Neural progenitor cell (in vitro differentiated cells): ENCODE results near the gene INTS1. TPM values are rescaled to one million over a fixed set of nuclear protein-coding genes. Genes with fewer than 3 reads are reported as not detected.

Experiments
- DNase-seq: peaks from one replicate; pipeline ENCODE4 v3.0.0-alpha.2; 2016; ENCODE audit warnings: low spot score
- H2AFZ ChIP-seq: fragments of 200-600 bp; sonication (generic); replicated peaks from 2 replicates; pipeline ENCODE4 v1.6.1; 2016; ENCODE audit warnings: antibody characterized with exemption
- H3F3A ChIP-seq: fragments of 200-600 bp; sonication (generic); 2 replicates; pipeline ENCODE4 v1.6.1; 2016; ENCODE audit warnings: antibody characterized with exemption, low read depth
- H3K27ac ChIP-seq: fragments of 200-600 bp; sonication (generic); 2 replicates; pipeline ENCODE4 v1.5.1; 2016; ENCODE audit warnings: mild to moderate bottlenecking
- H3K27me3 ChIP-seq: fragments of 200-600 bp; sonication (generic); 2 replicates; pipeline ENCODE4 v1.6.1; 2016; ENCODE audit warnings: mild to moderate bottlenecking, moderate library complexity
- H3K36me3 ChIP-seq: fragments of 200-600 bp; sonication (generic); 2 replicates; pipeline ENCODE4 v1.5.1; 2016
- H3K4me1 ChIP-seq: fragments of 200-600 bp; sonication (generic); 2 replicates; pipeline ENCODE4 v1.6.1; 2016; ENCODE audit warnings: mixed run types
- H3K4me2 ChIP-seq: fragments of 200-600 bp; sonication (generic); 2 replicates; pipeline ENCODE4 v1.6.1; 2016
- H3K4me3 ChIP-seq: fragments of 200-600 bp; sonication (generic); 2 replicates; pipeline ENCODE4 v1.5.1; 2016
- H3K79me2 ChIP-seq: fragments of 200-600 bp; sonication (generic); 2 replicates; pipeline ENCODE4 v1.6.1; 2016; ENCODE audit warnings: low read depth
- H3K9ac ChIP-seq: fragments of 200-600 bp; sonication (generic); 2 replicates; pipeline ENCODE4 v1.6.1; 2016
- H3K9me3 ChIP-seq: fragments of 200-600 bp; sonication (generic); 2 replicates; pipeline ENCODE4 v1.5.1; 2016; ENCODE audit warnings: low read depth
- H4K20me1 ChIP-seq: fragments of 200-600 bp; sonication (generic); 2 replicates; pipeline ENCODE4 v1.6.1; 2016; ENCODE audit warnings: low read depth
- H3K27ac Mint-ChIP-seq: 3 replicates; pipeline ENCODE4 v1.8.0; 2021; ENCODE audit warnings: mixed read lengths
- H3K27me3 Mint-ChIP-seq: 2 replicates; pipeline ENCODE4 v1.8.0; 2022; ENCODE audit warnings: low read depth, mild to moderate bottlenecking, inconsistent platforms, moderate library complexity, mixed read lengths; ENCODE audit not compliant: insufficient read depth
- H3K36me3 Mint-ChIP-seq: 3 replicates; pipeline ENCODE4 v1.8.0; 2021; ENCODE audit warnings: mixed read lengths
- H3K4me1 Mint-ChIP-seq: 3 replicates; pipeline ENCODE4 v1.8.0; 2021; ENCODE audit warnings: mixed read lengths
- H3K4me3 Mint-ChIP-seq: 3 replicates; pipeline ENCODE4 v1.8.0; 2021; ENCODE audit warnings: mild to moderate bottlenecking, moderate library complexity, mixed read lengths
- H3K9me3 Mint-ChIP-seq: 3 replicates; pipeline ENCODE4 v1.8.0; 2020; ENCODE audit warnings: mixed read lengths
- CTCF ChIP-seq: fragments of 200-600 bp; sonication (generic); IDR thresholded peaks from 2 replicates; pipeline ENCODE4 v1.5.1; 2017; ENCODE audit warnings: antibody characterized with exemption, mild to moderate bottlenecking
- EZH2 ChIP-seq: fragments of 200-600 bp; sonication (generic); IDR thresholded peaks from 2 replicates; pipeline ENCODE4 v1.6.1; 2017; ENCODE audit warnings: antibody characterized with exemption, mild to moderate bottlenecking, moderate library complexity
- EZH2phosphoT487 ChIP-seq: fragments of 200-600 bp; sonication (generic); IDR thresholded peaks from 2 replicates; pipeline ENCODE4 v1.6.1; 2017; ENCODE audit warnings: antibody characterized with exemption
- total RNA-seq: library from RNA; depleted of rRNA; stranded (reverse); fragments of >200 nt; gene quantifications from 2 replicates; pipeline ENCODE4 v1.2.3, GENCODE V29; 2015; ENCODE audit warnings: low replicate concordance

The INTS1 gene
- total RNA-seq, 1 donor from 2014 or later: 16.5 TPM

DNA sequence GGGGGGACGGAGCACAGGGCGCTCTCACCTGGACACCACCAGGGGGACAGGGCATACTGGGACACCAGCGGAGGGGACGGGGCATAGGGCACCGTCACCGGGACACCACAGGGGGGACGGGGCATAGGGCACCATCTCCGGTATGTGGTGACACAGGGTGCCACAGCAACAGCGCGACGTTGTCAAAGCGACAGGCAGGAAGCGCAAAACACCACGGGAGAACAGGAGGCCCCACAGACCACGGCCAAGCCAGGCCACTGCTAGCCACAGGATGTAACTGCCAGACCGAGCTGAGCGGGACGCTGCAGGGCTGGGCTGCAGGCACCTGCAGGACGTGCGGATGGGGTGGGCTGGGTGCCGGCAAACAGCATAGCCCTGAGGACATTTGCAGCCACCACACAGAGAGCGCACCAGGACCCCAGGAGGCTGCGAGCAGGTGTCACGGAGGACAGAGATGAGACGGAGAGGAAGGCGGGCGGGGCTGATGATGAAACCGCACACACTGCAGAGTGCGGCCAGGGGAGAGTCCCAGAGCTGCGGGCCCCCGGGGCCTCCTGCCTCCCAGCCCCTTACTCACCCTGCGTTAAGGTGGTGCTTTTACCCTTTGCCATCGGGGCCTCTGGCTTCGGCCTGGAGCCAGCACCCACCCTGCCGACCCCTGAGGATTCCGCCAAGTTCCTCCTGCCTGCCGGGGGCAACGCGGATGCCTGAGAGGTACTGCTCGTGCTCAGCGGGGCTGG, 62.4 kb downstream of the INTS1 start:
- H3K27me3 Mint-ChIP-seq: peaks cover 2% of the 10 kb centered on the region

GRCh38 chr7:1440620-1441019, 63.6 kb downstream of the INTS1 start:
- no peak overlapping the region for H3K4me2 ChIP-seq
- no peak for TF ChIP-seq EZH2
- no peak for TF ChIP-seq CTCF

More for the DNA sequence above, 62.4 kb downstream of the INTS1 start:
- no peaks in the 10 kb centered on the region for H3K4me1 ChIP-seq
- peaks cover 10% of the 10 kb centered on the region for H3F3A ChIP-seq
- no peaks in the 10 kb centered on the region for H3K36me3 ChIP-seq
- TF ChIP-seq EZH2phosphoT487: no peak
- TF ChIP-seq EZH2: no peak
- no peak for TF ChIP-seq CTCF
- no peak overlapping the region for H3K9ac ChIP-seq
- Mint-ChIP-seq H3K4me1 (peaks cover 4% of the 10 kb centered on the region), H3K27ac (no peak overlapping the region), H3K4me3 (no peak overlapping the region), H3K9me3 (no peaks in the 10 kb centered on the region), H3K36me3 (peaks cover 2% of the 10 kb centered on the region)
- H3K27me3 ChIP-seq: no peaks in the 10 kb centered on the region
- no peak for DNase-seq
- no peaks in the 10 kb centered on the region for H3K9me3 ChIP-seq
- no peaks in the 10 kb centered on the region for H3K79me2 ChIP-seq
- no peaks in the 10 kb centered on the region for H4K20me1 ChIP-seq
- no peak overlapping the region for H3K27ac ChIP-seq
- H2AFZ ChIP-seq: no peak overlapping the region
- no peak overlapping the region for H3K4me3 ChIP-seq
- H3K4me2 ChIP-seq: no peak overlapping the region

DNA sequence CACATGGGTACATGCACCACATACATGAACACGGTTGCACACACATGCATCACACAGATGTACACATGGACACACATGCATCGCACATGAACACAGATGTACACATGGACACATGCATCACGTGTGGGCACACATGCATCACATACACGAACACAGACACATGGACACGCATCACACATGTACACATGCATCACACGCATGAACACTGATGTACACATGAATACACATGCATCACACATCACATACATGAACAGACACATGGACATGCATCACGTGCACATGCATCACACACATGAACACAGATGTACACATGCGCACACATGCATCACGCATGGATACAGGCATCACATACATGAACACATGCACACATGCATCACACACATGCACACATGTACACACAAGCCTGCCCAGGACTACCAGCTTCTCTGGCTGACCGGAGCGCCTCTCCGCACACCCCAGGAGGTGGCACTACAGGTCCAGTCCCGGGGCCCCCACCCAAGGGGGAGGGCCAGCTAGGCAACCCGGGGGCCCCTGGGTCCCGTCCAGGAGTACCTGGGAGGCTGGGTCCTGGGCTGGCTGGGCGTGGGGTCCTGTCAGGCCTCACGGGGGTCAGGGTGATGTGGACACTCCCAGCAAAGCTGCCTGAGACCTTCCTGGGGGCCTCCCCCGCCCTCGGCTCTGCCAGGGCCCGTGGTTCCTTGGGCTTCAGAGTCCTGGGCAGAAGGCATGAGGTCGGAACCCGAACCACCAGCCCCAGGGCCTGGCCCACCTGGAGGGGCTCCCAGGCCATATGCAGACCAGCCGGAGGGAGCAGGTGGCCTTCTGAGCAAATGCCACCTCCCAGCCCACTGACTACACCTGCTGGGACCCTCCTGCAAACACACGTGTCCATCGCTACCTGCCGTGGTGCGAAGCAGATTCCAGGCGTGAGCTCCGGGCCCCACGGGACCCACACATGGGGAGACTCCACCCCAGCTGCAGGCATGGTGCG, 64.5 kb downstream of the INTS1 start:
- Histone ChIP-seq H3K4me3 (no peak overlapping the region), H3K79me2 (no peaks in the 10 kb centered on the region), H3K4me2 (no peak overlapping the region), H3K9ac (no peak overlapping the region), H4K20me1 (no peaks in the 10 kb centered on the region), H3K9me3 (no peaks in the 10 kb centered on the region), H3K4me1 (no peaks in the 10 kb centered on the region), H3K27ac (no peak overlapping the region), H3K27me3 (no peaks in the 10 kb centered on the region), H3K36me3 (no peaks in the 10 kb centered on the region), H3F3A (peaks cover 10% of the 10 kb centered on the region), H2AFZ (no peak overlapping the region)
- H3K4me1 Mint-ChIP-seq: peaks cover 4% of the 10 kb centered on the region
- TF ChIP-seq EZH2phosphoT487 (no peak), EZH2 (no peak), CTCF (no peak)
- no peak overlapping the region for H3K4me3 Mint-ChIP-seq
- no peaks in the 10 kb centered on the region for H3K9me3 Mint-ChIP-seq
- DNase-seq: no peak
- peaks cover 2% of the 10 kb centered on the region for H3K36me3 Mint-ChIP-seq
- no peak overlapping the region for H3K27ac Mint-ChIP-seq
- peaks cover 2% of the 10 kb centered on the region for H3K27me3 Mint-ChIP-seq

More at GRCh38 chr7:1440620-1441019, 63.6 kb downstream of the INTS1 start:
- Mint-ChIP-seq H3K4me1 (peaks cover 4% of the 10 kb centered on the region), H3K36me3 (peaks cover 2% of the 10 kb centered on the region), H3K4me3 (no peak overlapping the region), H3K9me3 (no peaks in the 10 kb centered on the region), H3K27ac (no peak overlapping the region), H3K27me3 (peaks cover 2% of the 10 kb centered on the region)
- Histone ChIP-seq H3F3A (peaks cover 10% of the 10 kb centered on the region), H3K9me3 (no peaks in the 10 kb centered on the region), H3K27ac (no peak overlapping the region), H3K36me3 (no peaks in the 10 kb centered on the region), H4K20me1 (no peaks in the 10 kb centered on the region), H3K4me3 (no peak overlapping the region), H3K4me1 (no peaks in the 10 kb centered on the region), H3K9ac (no peak overlapping the region), H3K79me2 (no peaks in the 10 kb centered on the region), H3K27me3 (no peaks in the 10 kb centered on the region), H2AFZ (no peak overlapping the region)
- no peak for DNase-seq
